ENCODE results near the gene PSEN1. TPM values are rescaled to one million over a fixed set of nuclear protein-coding genes. Genes with fewer than 3 reads are reported as not detected.

Gene PSEN1
- total RNA-seq, 1 experiment from 2014 or later: 41.4 TPM

GRCh38 chr14:73105050-73105449 lies 31.3 kb upstream of the PSEN1 start:
- no peak overlapping the region for H3K9ac ChIP-seq (ENCODE audit: low read length)
- POLR2A ChIA-PET (ENCODE audit: unreplicated experiment): no interaction called here
- H3K36me3 ChIP-seq (ENCODE audit: low read depth, low read length): peaks cover 81% of the 10 kb centered on the region
- H3K79me2 ChIP-seq (ENCODE audit: low read length): no peaks in the 10 kb centered on the region
- H3K4me3 ChIP-seq (ENCODE audit: low read length): no peak overlapping the region
- H3F3A ChIP-seq (ENCODE audit: low read length, unreplicated experiment): no peaks in the 10 kb centered on the region
- intact Hi-C loops (cut with micrococcal nuclease): no loop called here
- no peaks in the 10 kb centered on the region; the same call in 1 of the 2 replicates for H3K4me1 ChIP-seq (ENCODE audit: insufficient read depth, low read length)
- ATAC-seq (peak; percentile 8; the same call in 1 of the 2 replicates), DNase-seq (no peak)
- no peaks in the 10 kb centered on the region for H3K9me2 ChIP-seq (replicated peaks; ENCODE audit: low read length)
- TF ChIP-seq CTCF (conservative IDR thresholded peaks at IDR 0.05; ENCODE audit: low read depth, low read length) (no peak), EZH2 (IDR thresholded peaks at IDR 0.05; ENCODE audit: low read length, unreplicated experiment) (no peak), EZH2phosphoT487 (IDR thresholded peaks at IDR 0.05; ENCODE audit: borderline replicate concordance, low read length) (no peak)
- no TSS peak for BruUV-seq (replicated peaks)
- no peak overlapping the region for H3K4me2 ChIP-seq (ENCODE audit: low read length)
- CTCF ChIA-PET: no interaction called here
- no peaks in the 10 kb centered on the region for H3K9me3 ChIP-seq (ENCODE audit: low read length)
- H3K27me3 ChIP-seq (ENCODE audit: low read length): no peaks in the 10 kb centered on the region
- no peak overlapping the region for H2AFZ ChIP-seq (ENCODE audit: low read length)
- H4K20me1 ChIP-seq (ENCODE audit: low read length): no peaks in the 10 kb centered on the region
- H3K27ac ChIP-seq (ENCODE audit: low read length): no peak overlapping the region

DNA sequence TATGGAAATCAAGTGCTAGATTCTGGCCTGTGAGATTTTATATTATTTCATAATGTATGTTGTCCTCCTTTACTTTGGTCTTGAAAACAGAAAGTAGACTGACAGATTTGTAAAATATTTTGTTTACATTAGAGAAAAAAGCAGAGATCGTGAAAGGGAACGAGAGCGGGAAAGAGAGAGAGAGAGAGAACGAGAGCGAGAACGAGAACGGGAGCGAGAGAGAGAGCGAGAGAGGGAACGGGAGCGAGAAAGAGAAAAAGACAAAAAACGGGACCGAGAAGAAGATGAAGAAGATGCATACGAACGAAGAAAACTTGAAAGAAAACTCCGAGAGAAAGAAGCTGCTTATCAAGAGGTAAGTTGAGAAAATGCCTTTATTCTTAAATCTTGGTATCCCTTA lies 30.6 kb upstream of the PSEN1 start:
- Histone ChIP-seq H3K27ac (ENCODE audit: low read length) (no peak overlapping the region), H3K9me3 (ENCODE audit: low read length) (no peaks in the 10 kb centered on the region), H3K36me3 (ENCODE audit: low read depth, low read length) (peaks cover 78% of the 10 kb centered on the region), H3K9ac (ENCODE audit: low read length) (no peak overlapping the region), H3K27me3 (ENCODE audit: low read length) (no peaks in the 10 kb centered on the region), H4K20me1 (ENCODE audit: low read length) (no peaks in the 10 kb centered on the region), H3K4me1 (ENCODE audit: insufficient read depth, low read length) (no peaks in the 10 kb centered on the region; the same call in 1 of the 2 replicates), H3K9me2 (replicated peaks; ENCODE audit: low read length) (no peaks in the 10 kb centered on the region), H3K4me2 (ENCODE audit: low read length) (no peak overlapping the region), H3K79me2 (ENCODE audit: low read length) (no peaks in the 10 kb centered on the region), H2AFZ (ENCODE audit: low read length) (no peak overlapping the region), H3F3A (ENCODE audit: low read length, unreplicated experiment) (no peaks in the 10 kb centered on the region), H3K4me3 (ENCODE audit: low read length) (no peak overlapping the region)
- no peak for DNase-seq
- BruUV-seq (replicated peaks): no TSS peak
- TF ChIP-seq CTCF (conservative IDR thresholded peaks at IDR 0.05; ENCODE audit: low read depth, low read length) (no peak), EZH2phosphoT487 (IDR thresholded peaks at IDR 0.05; ENCODE audit: borderline replicate concordance, low read length) (no peak), EZH2 (IDR thresholded peaks at IDR 0.05; ENCODE audit: low read length, unreplicated experiment) (no peak)
- ChIA-PET POLR2A (ENCODE audit: unreplicated experiment) (no interaction called here), CTCF (no interaction called here)
- intact Hi-C loops (cut with micrococcal nuclease): no loop called here
- no peak for ATAC-seq

- no TSS peak for BruUV-seq (replicated peaks)
- Histone ChIP-seq H3K27me3 (ENCODE audit: low read length) (no peaks in the 10 kb centered on the region), H2AFZ (ENCODE audit: low read length) (no peak overlapping the region), H3K9me2 (replicated peaks; ENCODE audit: low read length) (no peaks in the 10 kb centered on the region), H3F3A (ENCODE audit: low read length, unreplicated experiment) (peaks cover 6% of the 10 kb centered on the region), H4K20me1 (ENCODE audit: low read length) (peaks cover 21% of the 10 kb centered on the region), H3K4me1 (ENCODE audit: insufficient read depth, low read length) (no peaks in the 10 kb centered on the region), H3K4me2 (ENCODE audit: low read length) (no peak overlapping the region), H3K27ac (ENCODE audit: low read length) (no peak overlapping the region), H3K4me3 (ENCODE audit: low read length) (no peak overlapping the region), H3K79me2 (ENCODE audit: low read length) (peaks cover 16% of the 10 kb centered on the region; the same call in 1 of the 2 replicates), H3K9ac (ENCODE audit: low read length) (no peak overlapping the region), H3K36me3 (ENCODE audit: low read depth, low read length) (peaks cover 78% of the 10 kb centered on the region), H3K9me3 (ENCODE audit: low read length) (no peaks in the 10 kb centered on the region)
- POLR2A ChIA-PET (ENCODE audit: unreplicated experiment): interaction anchor here (0.6 kb wide), 1 partner anchor 20 kb away, joined by 4 read pairs; the partner anchor contains the start of gene PSEN1
- CTCF ChIA-PET: no interaction called here
- intact Hi-C loops (cut with micrococcal nuclease): no loop called here
- TF ChIP-seq EZH2 (IDR thresholded peaks at IDR 0.05; ENCODE audit: low read length, unreplicated experiment) (no peak), CTCF (conservative IDR thresholded peaks at IDR 0.05; ENCODE audit: low read depth, low read length) (no peak), EZH2phosphoT487 (IDR thresholded peaks at IDR 0.05; ENCODE audit: borderline replicate concordance, low read length) (no peak)
- DNase-seq (no peak), ATAC-seq (no peak; the same call in 1 of the 2 replicates)
Measured at GRCh38 chr14:73116079-73116665, 20.1 kb upstream of the PSEN1 start.

Data from PC-3 (cell line).